OCI-LY1 (cell line): Measurements from ENCODE around the gene SLC43A3.
A peak's percentile ranks its signal among the peaks of the same experiment; 100 is the strongest.

Experiments
- EZH2 ChIP-seq: fragments of 200-600 bp; sonication (generic), shearing (Covaris generic); IDR thresholded peaks from 2 replicates; pipeline ENCODE4 v1.8.0; 2017; ENCODE audit warnings: borderline replicate concordance, mixed run types, mild to moderate bottlenecking, antibody characterized with exemption, low read length, moderate library complexity, mixed read lengths
- TF ChIP-seq, protein P1 (sequence below): fragments of 200-600 bp; sonication (generic), shearing (Covaris generic); IDR thresholded peaks from 2 replicates; pipeline ENCODE4 v1.5.1; 2017; ENCODE audit warnings: mild to moderate bottlenecking, antibody characterized with exemption, low read length, moderate library complexity, mixed read lengths

GRCh38 chr11:57460022-57460757 is 33.3 kb upstream of the SLC43A3 start, which contains the start of gene RTN4RL2:
- TF ChIP-seq, protein P1, sequence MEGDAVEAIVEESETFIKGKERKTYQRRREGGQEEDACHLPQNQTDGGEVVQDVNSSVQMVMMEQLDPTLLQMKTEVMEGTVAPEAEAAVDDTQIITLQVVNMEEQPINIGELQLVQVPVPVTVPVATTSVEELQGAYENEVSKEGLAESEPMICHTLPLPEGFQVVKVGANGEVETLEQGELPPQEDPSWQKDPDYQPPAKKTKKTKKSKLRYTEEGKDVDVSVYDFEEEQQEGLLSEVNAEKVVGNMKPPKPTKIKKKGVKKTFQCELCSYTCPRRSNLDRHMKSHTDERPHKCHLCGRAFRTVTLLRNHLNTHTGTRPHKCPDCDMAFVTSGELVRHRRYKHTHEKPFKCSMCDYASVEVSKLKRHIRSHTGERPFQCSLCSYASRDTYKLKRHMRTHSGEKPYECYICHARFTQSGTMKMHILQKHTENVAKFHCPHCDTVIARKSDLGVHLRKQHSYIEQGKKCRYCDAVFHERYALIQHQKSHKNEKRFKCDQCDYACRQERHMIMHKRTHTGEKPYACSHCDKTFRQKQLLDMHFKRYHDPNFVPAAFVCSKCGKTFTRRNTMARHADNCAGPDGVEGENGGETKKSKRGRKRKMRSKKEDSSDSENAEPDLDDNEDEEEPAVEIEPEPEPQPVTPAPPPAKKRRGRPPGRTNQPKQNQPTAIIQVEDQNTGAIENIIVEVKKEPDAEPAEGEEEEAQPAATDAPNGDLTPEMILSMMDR: peak; percentile 14
- TF ChIP-seq EZH2: no peak
